GM15510 (cell line): ENCODE data around the gene CSNK2B.

Experiments used
- POLR2A ChIP-seq: IDR thresholded peaks from 3 replicates; pipeline ENCODE4 v1.6.1; 2011; ENCODE audit warnings: borderline replicate concordance; ENCODE audit not compliant: insufficient read length; ENCODE audit errors: extremely low read depth

CSNK2B gene

GRCh38 chr6:31687860-31688693 is 22.2 kb downstream of the CSNK2B start:
- no peak for TF ChIP-seq POLR2A

DNA sequence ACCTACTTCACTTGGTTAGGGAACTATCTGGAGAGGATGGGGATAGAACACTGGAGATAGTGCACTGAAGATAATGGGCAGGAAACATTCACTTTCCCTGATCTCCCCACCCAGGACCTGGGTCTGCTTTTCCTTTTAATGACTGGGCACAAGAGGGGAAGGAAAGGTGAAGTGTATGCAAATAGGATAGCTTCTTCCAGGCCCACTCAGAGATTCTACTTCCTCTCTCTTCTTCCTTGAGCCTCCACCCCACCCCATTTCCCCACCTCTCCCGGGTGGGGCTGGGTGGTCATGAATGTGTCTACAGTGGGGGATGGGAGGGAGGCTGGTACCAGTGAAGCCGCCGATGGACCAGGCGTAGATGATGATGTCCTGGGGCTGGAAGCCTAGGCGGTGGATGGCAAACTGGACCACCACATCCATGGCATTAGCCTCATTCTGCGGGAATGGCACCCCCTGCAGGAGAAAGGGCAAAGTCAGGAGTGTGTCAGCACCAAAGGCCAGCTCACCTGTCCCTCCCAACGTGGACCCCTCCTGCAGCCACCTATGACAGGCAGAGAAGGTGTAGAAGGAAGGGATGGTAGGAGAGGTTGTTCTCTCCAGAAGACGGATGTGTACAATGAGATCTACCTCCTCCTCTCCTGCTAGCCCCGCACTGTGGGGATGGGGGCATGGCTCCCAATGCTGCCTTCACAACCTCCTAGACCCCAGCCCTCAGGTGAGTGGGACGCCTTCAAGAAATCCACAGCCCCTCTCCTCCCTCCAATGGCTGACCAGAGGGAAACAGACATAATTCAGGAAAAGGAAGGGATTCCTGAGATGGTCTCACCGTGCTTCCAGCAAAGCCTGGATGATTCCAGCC is 23.6 kb downstream of the CSNK2B start:
- TF ChIP-seq POLR2A = no peak

DNA sequence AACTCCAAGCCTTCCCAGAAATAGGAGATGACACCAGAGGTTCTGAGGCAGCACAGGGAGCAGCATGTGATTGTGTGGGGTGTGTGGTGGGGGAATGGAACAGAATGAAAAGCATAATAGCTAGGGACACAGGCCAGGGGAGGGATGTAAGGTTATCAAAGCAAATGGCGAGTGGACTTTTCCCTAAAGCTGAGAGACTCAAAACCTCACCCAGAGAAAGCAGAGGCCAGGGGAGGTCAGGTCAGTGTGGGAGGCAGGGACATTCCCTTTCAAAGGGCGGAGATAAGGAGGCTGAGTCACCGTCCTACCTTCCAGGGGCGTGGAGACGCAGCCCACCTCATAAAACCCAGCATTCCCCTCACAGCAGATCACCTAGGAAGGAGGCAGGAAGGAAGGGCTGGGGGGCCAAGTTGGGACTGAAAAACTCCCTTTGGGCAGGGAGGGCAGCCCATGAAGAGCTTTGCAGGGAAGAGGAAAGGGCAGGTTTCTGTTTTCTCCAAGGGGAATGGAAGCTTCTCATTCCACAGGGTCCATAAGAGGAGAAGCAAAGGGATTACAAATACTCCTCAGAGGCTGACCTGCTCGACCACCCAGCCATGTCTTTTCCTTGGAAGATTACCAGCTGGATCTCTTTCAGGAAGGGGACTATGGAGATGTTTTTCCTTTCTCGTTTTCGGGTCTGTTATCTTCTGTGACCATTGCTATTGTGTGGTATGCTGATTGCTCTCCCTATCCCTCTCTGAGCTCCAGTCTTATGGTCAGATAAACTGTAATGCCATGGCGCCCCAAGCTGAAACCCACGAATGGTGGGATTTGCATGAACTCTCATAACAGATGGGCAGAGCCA is 24.6 kb downstream of the CSNK2B start:
- no peak for TF ChIP-seq POLR2A

- no peak for TF ChIP-seq POLR2A
These were observed 25.2 kb downstream of the CSNK2B start for GRCh38 chr6:31691078-31691463.

- TF ChIP-seq POLR2A = no peak
These were observed 25.8 kb downstream of the CSNK2B start for GRCh38 chr6:31691564-31692108.

DNA sequence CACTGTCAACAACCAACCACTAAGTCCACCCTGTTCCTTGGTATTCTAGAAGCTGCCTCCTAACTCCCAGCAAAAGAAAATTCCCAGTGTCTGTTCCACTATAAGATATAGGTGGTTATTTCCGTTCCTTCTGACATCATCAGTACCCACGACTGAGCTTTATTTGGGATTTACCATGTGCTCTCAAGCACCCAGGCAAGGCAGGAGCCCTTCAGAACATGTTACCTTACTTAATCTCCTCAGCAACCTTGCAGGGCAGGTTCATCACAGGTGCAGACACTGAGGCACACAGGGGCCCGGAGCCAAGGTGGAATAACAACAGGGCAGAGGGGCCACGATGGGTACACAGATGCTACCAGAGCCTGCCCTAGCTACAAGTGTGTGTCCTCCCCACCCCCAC is 26.5 kb downstream of the CSNK2B start:
- TF ChIP-seq POLR2A = no peak

DNA sequence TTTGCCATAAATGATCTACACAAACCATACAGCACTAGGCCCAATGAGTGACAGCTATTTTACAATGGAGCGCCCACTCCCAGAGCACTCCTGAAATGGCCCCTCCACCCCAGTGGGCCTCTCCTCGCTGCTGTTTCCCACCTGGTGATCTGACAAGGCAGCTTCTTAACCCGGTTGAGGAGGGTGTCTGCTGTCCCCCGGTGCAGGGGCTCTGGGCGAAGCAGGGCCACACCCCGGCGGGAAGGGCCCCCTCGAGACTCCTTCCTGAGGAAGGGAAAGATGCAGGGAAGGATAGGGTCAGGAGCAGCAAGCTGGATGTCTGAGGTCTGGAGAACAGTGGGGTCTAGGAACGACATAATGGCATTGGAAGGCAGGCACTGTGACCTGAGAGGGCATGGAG is 27.0 kb downstream of the CSNK2B start:
- TF ChIP-seq POLR2A = no peak

DNA sequence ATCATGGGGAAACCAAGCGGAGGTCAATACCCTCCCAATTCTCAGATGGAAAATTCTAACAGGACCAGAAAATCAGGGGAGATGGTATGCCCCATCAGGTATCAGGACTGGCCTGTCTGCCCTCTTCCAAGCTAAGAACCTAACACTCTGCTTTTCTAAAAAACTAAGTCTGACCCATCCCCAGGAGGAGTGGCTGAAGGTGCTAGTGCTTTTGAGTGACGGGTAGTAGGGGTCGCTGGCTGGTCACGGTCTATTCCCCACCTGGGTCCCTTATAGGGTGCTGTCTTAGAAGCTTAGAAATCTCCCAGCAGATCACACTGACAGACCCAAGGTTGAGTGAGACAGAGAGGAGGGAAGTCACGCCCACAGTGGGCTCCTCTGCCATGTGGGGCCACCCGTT is 27.7 kb downstream of the CSNK2B start:
- TF ChIP-seq POLR2A = no peak

DNA sequence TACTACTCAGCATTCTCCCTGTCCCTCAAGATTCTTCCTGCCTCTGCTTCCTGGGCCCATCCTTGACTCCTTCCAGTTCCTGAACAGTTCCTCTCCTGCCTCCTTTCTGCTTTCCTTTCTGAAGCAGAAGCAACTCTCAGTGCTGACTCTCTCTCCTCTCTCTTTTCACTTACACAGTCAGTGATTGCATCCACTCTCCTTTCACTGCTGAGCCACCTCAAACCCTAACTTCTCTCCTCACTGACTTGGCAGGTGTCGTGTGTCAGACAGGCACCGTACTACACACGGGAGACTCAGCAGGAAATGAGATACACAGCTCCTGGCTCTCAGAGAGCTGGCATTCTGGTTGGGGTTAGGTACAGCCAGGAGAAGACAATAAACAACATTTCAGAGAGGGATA is 31.7 kb downstream of the CSNK2B start:
- no peak for TF ChIP-seq POLR2A

GRCh38 chr6:31700740-31701401 is 35.0 kb downstream of the CSNK2B start:
- TF ChIP-seq POLR2A = no peak

DNA sequence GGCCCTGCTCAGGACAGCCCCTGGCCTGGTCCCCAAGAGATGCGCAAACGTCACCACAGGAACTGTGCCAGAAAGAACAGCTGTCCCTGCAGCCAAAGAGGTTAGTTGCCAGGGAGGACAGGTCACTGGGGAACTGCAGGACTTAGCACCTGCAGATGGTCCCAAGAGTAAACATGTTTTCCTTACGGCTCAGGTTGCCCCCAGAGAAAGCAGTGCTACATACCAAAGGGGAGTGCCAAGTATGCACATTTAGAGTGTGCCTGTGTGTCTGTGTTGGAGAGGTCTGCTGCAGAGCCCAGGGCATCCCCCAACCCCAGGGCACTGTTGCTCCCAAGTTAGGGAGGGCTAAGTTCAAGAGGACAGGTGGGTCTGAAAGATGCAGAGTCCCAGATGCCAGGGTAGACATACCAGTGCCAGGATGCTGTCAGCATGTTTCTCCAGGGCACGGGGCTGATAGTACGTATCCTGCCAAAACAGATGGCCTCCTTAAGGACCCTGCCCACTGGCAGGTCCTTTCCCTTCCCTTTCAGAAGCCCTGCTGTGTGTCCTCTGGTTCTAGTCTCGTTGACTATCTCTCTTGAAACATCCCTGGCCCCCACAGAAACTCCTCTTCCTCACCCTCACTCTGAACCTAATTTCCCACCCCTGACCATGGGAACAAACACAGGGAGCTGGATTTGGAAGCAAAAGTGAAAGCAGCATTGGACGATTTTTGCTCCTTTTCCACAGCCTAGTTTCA is 36.0 kb downstream of the CSNK2B start:
- TF ChIP-seq POLR2A = no peak

DNA sequence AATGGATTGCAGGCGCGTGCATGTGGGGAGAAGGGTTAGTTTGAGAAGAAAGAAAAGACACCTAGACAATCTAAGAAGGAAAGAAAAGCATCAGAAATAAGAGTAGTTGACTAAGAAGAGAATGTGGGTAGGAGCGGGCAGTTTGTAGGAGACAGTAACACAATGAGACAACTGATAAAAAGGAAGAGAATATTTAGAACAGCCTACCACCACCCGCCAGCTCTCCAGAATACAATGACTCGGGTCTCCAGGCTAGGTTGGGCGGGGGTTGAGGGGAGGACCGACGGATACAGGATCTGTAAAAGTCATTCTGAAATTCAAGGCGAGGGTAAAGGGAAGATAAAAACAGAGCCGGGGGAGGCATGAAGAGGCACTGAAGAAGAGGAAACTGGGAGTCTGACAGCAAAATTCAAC is 36.5 kb downstream of the CSNK2B start:
- no peak for TF ChIP-seq POLR2A
